HepG2 (cell line): ENCODE results near the gene CHRNA3. TPM values are rescaled to one million over a fixed set of nuclear protein-coding genes. Genes with fewer than 3 reads are reported as not detected.

Experiments used
- ATAC-seq: fragments of 200-7000 bp; cut with Tn5 transposase; 3 replicates; pipeline ENCODE4 v1.9.1; 2020; ENCODE audit warnings: mild to moderate bottlenecking, moderate library complexity
- BruUV-seq: library from RNA; stranded (reverse); fragments of 400-500 nt; replicated peaks from 2 replicates; lab custom pipeline; 2021; lab: Mats Ljungman, UMichigan
- CTCF ChIA-PET: fragments of 300-600 bp; formaldehyde crosslinking; extraction: SDS; loops from one replicate; lab custom pipeline; 2021; ENCODE audit warnings: low total read pairs, inconsistent platforms, low intra/inter-chr PET ratio; lab: Yijun Ruan, JAX
- POLR2A ChIA-PET: fragments of 350-600 bp; sonication (Branson Sonifier 250); formaldehyde crosslinking; loops from one replicate; lab custom pipeline; 2020; ENCODE audit warnings: antibody characterized with exemption, inconsistent platforms; lab: Yijun Ruan, JAX
- DNase-seq: peaks from one replicate; pipeline ENCODE4 v3.0.0-alpha.2; 2015; ENCODE audit warnings: low spot score
- FAIRE-seq: peaks from 3 replicates; lab custom pipeline; 2011; peaks lifted over from hg19 to GRCh38; lab: Jason Lieb, UNC
- H2AFZ ChIP-seq: one replicate; pipeline ENCODE4 v1.6.1; 2011; ENCODE audit warnings: low read length, inconsistent platforms
- H3K27ac ChIP-seq: fragments of 300-600 bp; 3 replicates; pipeline ENCODE4 v1.8.0; 2011; ENCODE audit warnings: mixed run types, mild to moderate bottlenecking, mixed read lengths, low read length, inconsistent platforms; ENCODE audit not compliant: insufficient read depth; ENCODE audit errors: extremely low read length
- H3K27me3 ChIP-seq, 2 experiments: fragments of 200-600 bp in 1 of 2; 2 replicates in 1 of 2; 3 replicates in 1 of 2; pipeline versions ENCODE4 v1.6.0 to v1.8.0; 2011; ENCODE audit warnings: low read length in 2 of 2, mild to moderate bottlenecking in 2 of 2, moderate library complexity in 2 of 2, inconsistent platforms in 1 of 2; ENCODE audit not compliant: insufficient read depth in 2 of 2, control insufficient read depth in 1 of 2
- H3K36me3 ChIP-seq, 2 experiments: fragments of 200-600 bp in 1 of 2; replicated peaks in 1 of 2; 2 replicates in 1 of 2; 3 replicates in 1 of 2; pipeline versions ENCODE4 v1.5.1 to v1.8.0; 2011; ENCODE audit warnings: low read length in 2 of 2, inconsistent platforms in 1 of 2; ENCODE audit not compliant: insufficient read depth in 2 of 2, control insufficient read depth in 1 of 2
- H3K4me1 ChIP-seq: 2 replicates; pipeline ENCODE4 v1.5.1; 2012; ENCODE audit warnings: low read length, inconsistent platforms; ENCODE audit not compliant: insufficient read depth
- H3K4me2 ChIP-seq: 2 replicates; pipeline ENCODE4 v1.6.0; 2011; ENCODE audit warnings: low read depth, low read length, inconsistent platforms
- H3K4me3 ChIP-seq, 3 experiments: fragments of 200-600 bp in 1 of 3; sonication (generic), shearing (Covaris generic) in 1 of 3; replicated peaks in 1 of 3; 2 replicates each; pipeline ENCODE4 v1.5.1; 2011 to 2016; ENCODE audit warnings: low read length in 3 of 3, inconsistent platforms in 2 of 3, low read depth in 2 of 3, mild to moderate bottlenecking in 2 of 3, control low read depth in 1 of 3, mixed read lengths in 1 of 3; ENCODE audit not compliant: insufficient read depth in 1 of 3
- H3K79me2 ChIP-seq: one replicate; pipeline ENCODE4 v1.6.1; 2011; ENCODE audit warnings: low read length, inconsistent platforms; ENCODE audit not compliant: insufficient read depth
- H3K9ac ChIP-seq: 2 replicates; pipeline ENCODE4 v1.6.0; 2011; ENCODE audit warnings: mild to moderate bottlenecking, low read depth, low read length, inconsistent platforms; ENCODE audit not compliant: insufficient read depth
- H3K9me3 ChIP-seq: 2 replicates; pipeline ENCODE4 v1.5.1; 2012; ENCODE audit warnings: mild to moderate bottlenecking, low read length
- H4K20me1 ChIP-seq: 2 replicates; pipeline ENCODE4 v1.6.0; 2011; ENCODE audit warnings: inconsistent platforms, mild to moderate bottlenecking, low read length, moderate library complexity; ENCODE audit not compliant: insufficient read depth
- MTF1 ChIP-seq: sonication (generic); formaldehyde crosslinking; IDR thresholded peaks from 2 replicates; pipeline ENCODE4 v1.5.0; 2020; ENCODE audit warnings: missing genetic modification reagents
- NFE2L1 ChIP-seq: sonication (generic); formaldehyde crosslinking; IDR thresholded peaks from 2 replicates; pipeline ENCODE4 v1.4.0; 2020; ENCODE audit warnings: missing genetic modification reagents, mild to moderate bottlenecking, borderline replicate concordance
- RFX1 ChIP-seq: fragments of 450-650 bp; IDR thresholded peaks from 2 replicates; pipeline ENCODE4 v1.6.1; 2017
- SKI ChIP-seq: fragments of 450-650 bp; IDR thresholded peaks from one replicate; pipeline ENCODE4 v1.6.1; 2018; ENCODE audit warnings: mild to moderate bottlenecking; ENCODE audit not compliant: partially characterized antibody
- ZFP90 ChIP-seq: sonication (generic); formaldehyde crosslinking; IDR thresholded peaks from 2 replicates; pipeline ENCODE4 v1.8.0; 2022; ENCODE audit warnings: missing genetic modification reagents, mild to moderate bottlenecking, inconsistent platforms, borderline replicate concordance
- ZNF615 ChIP-seq: sonication (generic); formaldehyde crosslinking; IDR thresholded peaks from 2 replicates; pipeline ENCODE4 v1.5.0; 2020; ENCODE audit warnings: mild to moderate bottlenecking, missing genetic modification reagents, borderline replicate concordance
- ZNF772 ChIP-seq: sonication (generic); formaldehyde crosslinking; IDR thresholded peaks from 2 replicates; pipeline ENCODE4 v1.5.0; 2020; ENCODE audit warnings: mild to moderate bottlenecking, missing genetic modification reagents
- WGBS: methylation state at CpG from one replicate; pipeline ENCODE4 v1.1.6; 2017; ENCODE audit warnings: low lambda C conversion rate; 5-methylcytosine and 5-hydroxymethylcytosine counted together
- in situ Hi-C: cut with HindIII; loops from 2 replicates; pipeline ENCODE4 v1.10.0; 2017; ENCODE audit warnings: low pct_unique_long_range_greater_than_20kb; ENCODE audit not compliant: extremely low pct_ligation_motif_present
- intact Hi-C: fragments of 100-400 bp; cut with micrococcal nuclease; formaldehyde crosslinking; loops from one replicate; pipeline ENCODE4 v1.10.0; 2022; ENCODE audit not compliant: unreplicated experiment
- polyA plus RNA-seq, 8 experiments: library from polyadenylated mRNA; depleted of rRNA in 3 of 8; stranded (reverse) in 7 of 8; unstranded in 1 of 8; fragments of >200 nt; fragmentation: Illumina TruSeq in 4 of 8; extraction: Trizol in 4 of 8; gene quantifications; 2 replicates each; pipeline versions ENCODE4 v1.2.1 to v1.2.3, GENCODE V29; 2011 to 2016; ENCODE audit warnings: low read depth in 4 of 8, missing spikeins in 1 of 8, mixed read lengths in 1 of 8; ENCODE audit not compliant: insufficient read depth in 1 of 8
- total RNA-seq, 5 experiments: library from RNA; depleted of rRNA; stranded (reverse); fragments of >200 nt; fragmentation: Illumina TruSeq; extraction: Trizol; gene quantifications; 2 replicates each; pipeline ENCODE4 v1.2.3, GENCODE V29; 2016; ENCODE audit warnings: low read depth in 1 of 5

The CHRNA3 gene
- total and polyA plus RNA-seq, 2 of the 13 experiments (the other 11 are each of a cell fraction or from before 2014, with no cell fraction given), result not detected

DNA sequence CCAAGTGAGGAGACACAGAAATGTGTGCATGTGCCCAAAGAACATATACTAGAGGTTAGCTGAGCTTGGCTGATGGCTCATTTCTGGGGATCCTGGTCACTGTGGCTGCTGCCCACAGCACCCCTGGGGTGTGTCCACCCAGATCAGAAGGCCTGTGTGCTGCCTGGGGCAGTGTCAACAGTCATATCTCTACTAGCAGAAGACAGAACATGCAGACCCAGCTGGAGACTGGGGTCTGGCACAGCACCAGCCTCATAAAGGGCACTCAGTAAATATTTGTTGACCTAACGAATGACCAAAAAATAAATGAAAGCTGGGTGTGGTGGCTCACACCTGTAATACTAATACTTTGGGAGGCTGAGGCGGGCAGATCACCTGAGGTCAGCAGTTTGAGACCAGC is 16.4 kb downstream of the CHRNA3 start:
- H3K27ac ChIP-seq, result no peak overlapping the region
- FAIRE-seq (no peak), DNase-seq (no peak), ATAC-seq (no peak)
- ChIA-PET POLR2A (no interaction called here), CTCF (no interaction called here)
- in situ Hi-C loops, result no loop called here
- H3K36me3 ChIP-seq, result no peaks in the 10 kb centered on the region
- 80% methylated on average over 1 of the region's 2 CpGs for WGBS
- no TSS peak for BruUV-seq
- H3K27me3 ChIP-seq, result peaks cover 0 to 3% of the 10 kb centered on the region in 2 experiments; a peak in 1 of 5 replicates
- H3K4me2 ChIP-seq, result no peak overlapping the region
- no peak overlapping the region for H2AFZ ChIP-seq
- no peaks in the 10 kb centered on the region for H3K79me2 ChIP-seq
- TF ChIP-seq ZNF772 (CRISPR knock-in tag) (no peak), ZFP90 (CRISPR knock-in tag) (no peak), MTF1 (CRISPR knock-in tag) (no peak), NFE2L1 (CRISPR knock-in tag) (no peak), SKI (no peak)
- no peak overlapping the region for H3K9ac ChIP-seq
- H3K4me3 ChIP-seq, result no peak overlapping the region
- no peaks in the 10 kb centered on the region for H4K20me1 ChIP-seq
- intact Hi-C loops, result no loop called here
- H3K4me1 ChIP-seq, result no peaks in the 10 kb centered on the region
- no peaks in the 10 kb centered on the region for H3K9me3 ChIP-seq

DNA sequence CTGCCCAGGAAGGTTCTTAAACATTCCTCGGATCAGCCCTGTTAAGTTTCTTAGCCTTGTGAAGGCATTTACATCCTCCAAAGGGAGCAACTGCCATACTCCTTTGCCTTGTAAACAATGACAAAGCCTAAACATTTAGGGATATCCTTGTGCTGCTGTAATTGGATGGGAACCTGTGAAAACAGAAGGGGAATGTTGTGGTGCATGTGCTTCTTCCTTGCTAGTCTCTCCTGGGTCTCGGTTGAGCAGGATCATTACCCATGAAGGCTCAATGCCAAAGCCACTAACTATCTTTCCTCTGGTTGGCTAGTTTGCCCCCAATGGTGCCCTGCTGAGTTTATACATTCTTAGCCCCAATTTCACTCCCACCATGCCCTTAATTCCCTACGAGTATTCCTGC is 17.3 kb downstream of the CHRNA3 start:
- H3K9ac ChIP-seq, result no peak overlapping the region
- H3K9me3 ChIP-seq, result no peaks in the 10 kb centered on the region
- no peak overlapping the region for H2AFZ ChIP-seq
- H3K4me2 ChIP-seq, result no peak overlapping the region
- peaks cover 0 to 3% of the 10 kb centered on the region in 2 experiments; a peak in 1 of 5 replicates for H3K27me3 ChIP-seq
- in situ Hi-C loops (no loop called here), intact Hi-C loops (no loop called here)
- H3K36me3 ChIP-seq, result no peaks in the 10 kb centered on the region
- no peak for FAIRE-seq
- no peak for DNase-seq
- TF ChIP-seq ZNF615 (CRISPR knock-in tag) (no peak), RFX1 (no peak)
- ATAC-seq, result no peak
- H3K4me3 ChIP-seq, result no peak overlapping the region
- CTCF ChIA-PET, result no interaction called here
- no peaks in the 10 kb centered on the region for H4K20me1 ChIP-seq
- BruUV-seq, result no TSS peak
- no peak overlapping the region for H3K27ac ChIP-seq
- 32% methylated on average over 3 of the region's 3 CpGs for WGBS
- H3K4me1 ChIP-seq, result no peaks in the 10 kb centered on the region
- H3K79me2 ChIP-seq, result no peaks in the 10 kb centered on the region
- POLR2A ChIA-PET, result no interaction called here
